Left ventricle myocardium inferior (tissue), 1 donor: Measurements from ENCODE around the gene P2RY6. TPM values are rescaled to one million over a fixed set of nuclear protein-coding genes. Genes with fewer than 3 reads are reported as not detected.
"Not testable (repeated sequence)": the region's sequence is repeated elsewhere in the genome, so short reads cannot be mapped to it uniquely, and the experiment has no call there.

Experiments used
- DNase-seq: peaks from one replicate; pipeline ENCODE4 v3.0.0-alpha.2; 2020
- H3K27ac ChIP-seq: fragments of 200-600 bp; replicated peaks from 2 replicates; pipeline ENCODE4 v1.8.0; 2021
- H3K27me3 ChIP-seq: fragments of 200-600 bp; 2 replicates; pipeline ENCODE4 v1.8.0; 2021; ENCODE audit warnings: low read depth
- H3K36me3 ChIP-seq: fragments of 200-600 bp; 2 replicates; pipeline ENCODE4 v1.8.0; 2021
- H3K4me1 ChIP-seq: fragments of 200-600 bp; 2 replicates; pipeline ENCODE4 v1.8.0; 2021
- H3K4me3 ChIP-seq: fragments of 200-600 bp; 2 replicates; pipeline ENCODE4 v1.8.0; 2021; ENCODE audit warnings: mild to moderate bottlenecking, moderate library complexity
- H3K9me3 ChIP-seq: fragments of 200-600 bp; replicated peaks from 2 replicates; pipeline ENCODE4 v1.8.0; 2021
- intact Hi-C: fragments of 100-400 bp; cut with micrococcal nuclease; formaldehyde crosslinking; loops from one replicate; pipeline ENCODE4 v1.11.0; 2022
- total RNA-seq: library from RNA; stranded (reverse); fragmentation: NEBNext Ultra II Directional; extraction: Animal tissue kit (Norgen Biotek cat#: 25700); gene quantifications from one replicate; pipeline ENCODE4 v1.2.1, GENCODE V29; 2021
- TF ChIP-seq, protein P1 (sequence below): fragments of 200-600 bp; IDR thresholded peaks from 2 replicates; pipeline ENCODE4 v1.8.0; 2021; ENCODE audit warnings: antibody characterized with exemption, mild to moderate bottlenecking, borderline replicate concordance
- donor health status: DM: no; HTN: yes; CAD: no; lungs with severe emphysema.

Gene P2RY6
- total RNA-seq, 1 donor from 2014 or later, result 2.2 TPM

DNA sequence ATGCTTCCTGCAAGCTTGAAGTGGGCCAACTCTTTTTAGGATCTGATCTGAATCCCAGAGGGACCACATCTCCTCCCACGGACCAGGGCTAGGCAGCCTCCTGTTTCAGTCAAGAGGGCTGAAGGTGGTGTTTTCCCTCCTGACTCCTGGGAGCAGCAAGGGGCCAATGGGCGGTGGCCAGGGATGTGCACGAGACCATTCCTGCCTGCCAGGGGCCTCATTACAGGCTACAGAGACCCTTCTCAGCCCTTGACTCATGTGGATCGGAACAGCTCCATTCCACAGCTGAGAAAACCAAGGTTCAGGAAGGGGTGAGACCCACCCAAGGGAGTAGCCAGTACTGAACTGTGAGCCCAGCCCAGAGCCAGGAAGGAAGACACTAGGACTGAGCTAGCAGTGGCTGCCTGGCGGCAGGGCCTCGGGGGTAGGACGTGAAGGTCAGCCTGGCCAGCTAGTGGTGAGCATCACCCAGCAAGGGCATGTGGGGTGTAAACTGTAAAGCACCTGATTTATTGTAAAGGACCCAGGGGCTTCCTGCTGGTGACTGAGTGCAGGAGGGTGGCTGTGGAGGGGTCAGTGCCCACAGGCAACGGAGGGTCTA, 3.4 kb upstream of the P2RY6 start:
- no peaks in the 10 kb centered on the region for H3K36me3 ChIP-seq
- H3K4me1 ChIP-seq, result peaks cover 65% of the 10 kb centered on the region
- no peaks in the 10 kb centered on the region for H3K9me3 ChIP-seq
- TF ChIP-seq, protein P1, sequence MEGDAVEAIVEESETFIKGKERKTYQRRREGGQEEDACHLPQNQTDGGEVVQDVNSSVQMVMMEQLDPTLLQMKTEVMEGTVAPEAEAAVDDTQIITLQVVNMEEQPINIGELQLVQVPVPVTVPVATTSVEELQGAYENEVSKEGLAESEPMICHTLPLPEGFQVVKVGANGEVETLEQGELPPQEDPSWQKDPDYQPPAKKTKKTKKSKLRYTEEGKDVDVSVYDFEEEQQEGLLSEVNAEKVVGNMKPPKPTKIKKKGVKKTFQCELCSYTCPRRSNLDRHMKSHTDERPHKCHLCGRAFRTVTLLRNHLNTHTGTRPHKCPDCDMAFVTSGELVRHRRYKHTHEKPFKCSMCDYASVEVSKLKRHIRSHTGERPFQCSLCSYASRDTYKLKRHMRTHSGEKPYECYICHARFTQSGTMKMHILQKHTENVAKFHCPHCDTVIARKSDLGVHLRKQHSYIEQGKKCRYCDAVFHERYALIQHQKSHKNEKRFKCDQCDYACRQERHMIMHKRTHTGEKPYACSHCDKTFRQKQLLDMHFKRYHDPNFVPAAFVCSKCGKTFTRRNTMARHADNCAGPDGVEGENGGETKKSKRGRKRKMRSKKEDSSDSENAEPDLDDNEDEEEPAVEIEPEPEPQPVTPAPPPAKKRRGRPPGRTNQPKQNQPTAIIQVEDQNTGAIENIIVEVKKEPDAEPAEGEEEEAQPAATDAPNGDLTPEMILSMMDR, result no peak
- H3K27ac ChIP-seq, result no peak overlapping the region
- intact Hi-C loops, result no loop called here
- no peak overlapping the region for H3K4me3 ChIP-seq
- no peak for DNase-seq
- peaks cover 14% of the 10 kb centered on the region for H3K27me3 ChIP-seq

DNA sequence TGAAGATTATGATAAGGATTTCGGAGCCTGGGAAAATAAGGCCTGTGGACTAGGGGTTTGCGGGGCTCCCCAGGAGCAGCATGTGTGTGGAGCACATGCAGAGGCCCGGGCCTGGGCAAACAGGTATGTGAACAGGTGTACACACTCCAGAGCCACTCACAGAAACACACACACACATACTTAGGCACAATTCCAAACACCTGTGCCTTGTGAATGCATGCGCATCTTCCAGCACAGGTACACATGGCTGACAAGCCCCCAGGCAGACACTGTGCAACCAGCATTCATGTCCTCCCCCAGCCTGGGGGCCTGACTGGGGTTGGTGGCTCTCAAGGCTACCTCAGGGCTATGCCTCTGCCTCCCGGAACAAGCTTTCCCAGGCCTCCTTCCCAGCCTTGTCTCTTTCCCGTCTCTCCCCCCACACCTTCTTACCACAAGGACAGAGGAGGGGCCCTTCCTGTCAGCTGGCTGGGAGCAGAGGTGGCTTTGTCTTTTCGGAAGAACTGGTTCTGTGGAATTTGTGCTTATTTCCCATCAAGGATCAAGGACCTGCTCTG, 2.6 kb upstream of the P2RY6 start:
- intact Hi-C loops, result no loop called here

DNA sequence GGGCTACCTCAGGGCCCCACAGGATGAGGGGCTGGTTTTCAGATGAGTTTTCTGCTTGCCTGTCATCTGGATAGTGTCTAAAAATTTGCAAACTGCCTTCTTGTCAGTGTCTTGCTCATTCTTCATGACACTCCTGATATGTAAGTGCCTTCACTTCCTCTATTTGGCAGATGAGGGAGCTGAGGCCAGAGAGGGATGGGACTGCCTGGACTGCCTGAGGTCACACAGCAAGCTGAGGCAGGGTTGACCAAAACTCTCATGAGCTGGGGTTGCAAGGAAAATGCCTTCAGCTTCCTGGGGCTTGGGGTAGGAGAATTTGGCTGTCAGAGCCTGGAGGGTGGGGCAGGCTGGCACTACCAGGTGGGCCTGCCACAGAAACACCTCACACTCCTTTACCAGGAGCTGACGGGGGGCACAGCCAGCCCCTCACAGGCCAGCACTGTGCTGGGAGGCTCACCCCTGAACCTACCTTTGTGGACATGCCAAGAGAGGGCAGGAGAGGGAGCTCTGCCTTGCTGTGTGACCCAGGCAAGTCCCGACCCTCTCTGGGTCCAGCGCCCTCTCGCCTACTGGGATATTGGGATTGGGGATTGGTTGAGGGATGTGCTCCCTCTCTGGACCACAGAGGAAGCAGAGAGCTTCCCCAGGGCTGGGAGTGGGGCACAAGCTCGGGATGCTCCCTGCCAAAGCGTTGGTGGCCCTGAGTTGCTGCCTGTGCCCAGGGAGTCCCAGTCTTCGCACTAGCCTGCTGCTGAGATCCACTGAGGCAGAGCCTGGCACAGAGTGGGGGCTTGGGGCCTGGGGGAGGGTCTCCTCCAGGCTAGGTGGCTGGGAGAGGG, 1.9 kb upstream of the P2RY6 start:
- Histone ChIP-seq H3K27me3 (no peaks in the 10 kb centered on the region), H3K4me1 (peaks cover 53% of the 10 kb centered on the region), H3K9me3 (no peaks in the 10 kb centered on the region), H3K36me3 (no peaks in the 10 kb centered on the region), H3K27ac (peak overlapping the region; percentile 23), H3K4me3 (no peak overlapping the region)
- no peak for DNase-seq
- TF ChIP-seq, protein P1, result no peak
- intact Hi-C loops, result no loop called here

More for the DNA sequence above, 2.6 kb upstream of the P2RY6 start:
- no peak for DNase-seq
- Histone ChIP-seq H3K4me3 (no peak overlapping the region), H3K9me3 (no peaks in the 10 kb centered on the region), H3K27ac (peak overlapping the region; percentile 23), H3K27me3 (peaks cover 7% of the 10 kb centered on the region), H3K36me3 (no peaks in the 10 kb centered on the region), H3K4me1 (peaks cover 59% of the 10 kb centered on the region)
- TF ChIP-seq, protein P1, result no peak

DNA sequence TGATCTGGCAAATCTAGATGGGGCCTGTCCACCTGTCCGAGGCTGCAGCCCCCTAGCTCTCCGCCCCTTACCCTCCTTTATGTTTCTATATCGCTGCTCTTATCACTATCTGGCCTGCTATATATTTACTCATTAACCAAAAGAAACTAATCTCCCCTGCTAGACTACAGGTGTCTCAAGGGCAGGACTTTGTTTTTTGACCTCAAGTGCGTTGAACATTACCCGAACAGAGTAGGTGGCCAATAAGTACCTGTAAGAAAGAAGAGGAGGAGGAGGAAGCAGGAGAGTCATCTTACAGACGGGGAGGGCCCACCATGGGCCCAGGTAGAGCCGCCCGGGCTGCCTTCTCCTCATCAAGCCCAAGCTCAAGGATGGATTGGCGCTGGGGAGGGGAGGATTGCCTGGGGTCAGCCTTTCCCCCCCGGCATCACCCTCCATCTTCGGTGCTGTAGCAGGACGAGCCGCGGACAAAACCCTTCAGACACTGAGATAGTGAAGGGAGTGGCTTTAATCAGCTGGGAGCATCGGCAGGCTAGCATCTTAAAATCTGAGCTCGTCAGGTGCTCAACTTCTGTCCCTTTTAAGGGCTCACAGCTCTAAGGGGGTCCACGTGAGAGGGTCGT, 1.2 kb upstream of the P2RY6 start:
- intact Hi-C loops, result no loop called here

DNA sequence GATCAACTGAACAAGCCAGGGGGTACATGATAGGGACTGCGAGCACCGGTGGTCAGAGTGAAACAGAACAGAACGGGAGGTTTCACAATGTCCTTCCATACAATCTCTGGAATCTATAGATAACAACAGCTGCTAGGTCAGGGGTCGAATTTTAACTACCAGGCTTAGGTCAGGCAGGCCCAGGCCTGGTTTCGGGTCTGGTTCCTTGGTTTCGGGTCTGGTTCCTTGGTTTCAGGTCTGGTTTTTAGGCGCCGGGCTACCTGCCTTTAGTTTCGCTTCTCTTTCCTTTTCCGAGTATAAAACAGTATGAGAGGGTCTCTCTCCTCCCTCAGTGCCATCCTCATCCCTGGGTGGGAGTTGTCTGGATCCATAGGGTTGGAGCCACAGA, 666 bp upstream of the P2RY6 start:
- H3K4me3 ChIP-seq, result not testable (repeated sequence)

More for the DNA sequence above, 1.2 kb upstream of the P2RY6 start:
- H3K27ac ChIP-seq, result no peak overlapping the region
- H3K27me3 ChIP-seq, result no peaks in the 10 kb centered on the region
- TF ChIP-seq, protein P1, result no peak
- H3K4me1 ChIP-seq, result peaks cover 45% of the 10 kb centered on the region
- DNase-seq, result no peak
- H3K36me3 ChIP-seq, result no peaks in the 10 kb centered on the region
- H3K9me3 ChIP-seq, result no peaks in the 10 kb centered on the region
- H3K4me3 ChIP-seq, result no peak overlapping the region

DNA sequence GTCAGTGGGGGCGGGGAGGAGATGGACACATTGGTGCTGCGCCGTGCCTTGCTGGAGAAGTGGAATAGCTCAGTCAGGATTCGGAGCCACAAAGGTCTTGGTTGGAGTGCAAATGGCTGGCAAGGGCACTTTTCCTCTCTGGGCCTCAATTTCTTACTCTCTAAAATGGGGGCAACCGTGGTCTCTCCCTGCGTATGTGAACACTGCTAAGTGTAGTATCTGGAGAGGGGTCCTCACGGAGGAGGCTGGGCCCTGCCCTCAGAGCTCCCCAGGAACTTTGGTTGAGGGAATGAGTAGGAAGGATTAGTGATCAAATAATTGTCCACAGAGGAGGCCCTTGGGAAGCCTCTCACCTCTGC, 521 bp downstream of the P2RY6 start:
- DNase-seq, result no peak
- H3K9me3 ChIP-seq, result no peaks in the 10 kb centered on the region
- H3K36me3 ChIP-seq, result no peaks in the 10 kb centered on the region
- no peaks in the 10 kb centered on the region for H3K27me3 ChIP-seq
- H3K4me1 ChIP-seq, result peaks cover 31% of the 10 kb centered on the region
- intact Hi-C loops, result no loop called here
- TF ChIP-seq, protein P1, result no peak
- H3K4me3 ChIP-seq, result peak overlapping the region; percentile 44
- peak overlapping the region; percentile 27 for H3K27ac ChIP-seq

More for the DNA sequence above, 666 bp upstream of the P2RY6 start:
- H3K4me1 ChIP-seq, result peaks cover 40% of the 10 kb centered on the region
- intact Hi-C loops, DNase-seq, H3K27ac ChIP-seq, H3K36me3 ChIP-seq, H3K27me3 ChIP-seq, H3K9me3 ChIP-seq: not testable (repeated sequence)
